Duodenal mucosa (tissue), 2 donors: ENCODE data around the gene GINS1.

Experiments used
- H3K27ac ChIP-seq: one replicate; pipeline ENCODE4 v1.7.0; 2013; ENCODE audit warnings: low read depth, low read length
- H3K27me3 ChIP-seq, 2 donors: one replicate each; pipeline ENCODE4 v1.7.0; 2013; ENCODE audit warnings: low read length in 2 of 2, control low read depth in 1 of 2; ENCODE audit not compliant: insufficient read depth in 2 of 2, control insufficient read depth in 1 of 2
- H3K36me3 ChIP-seq, 2 donors: one replicate each; pipeline ENCODE4 v1.7.0; 2013; ENCODE audit warnings: low read length in 2 of 2, control low read depth in 1 of 2; ENCODE audit not compliant: insufficient read depth in 2 of 2, control insufficient read depth in 1 of 2
- H3K4me1 ChIP-seq, 2 donors: one replicate each; pipeline ENCODE4 v1.7.0; 2013; ENCODE audit warnings: low read length in 2 of 2, control low read depth in 1 of 2; ENCODE audit not compliant: insufficient read depth in 2 of 2, control insufficient read depth in 1 of 2
- H3K4me3 ChIP-seq, 2 donors: one replicate each; pipeline ENCODE4 v1.7.0; 2013; ENCODE audit warnings: low read length in 2 of 2, low read depth in 1 of 2
- H3K9ac ChIP-seq, 2 donors: one replicate each; pipeline ENCODE4 v1.7.0; 2013; ENCODE audit warnings: low read length in 2 of 2, low read depth in 1 of 2
- H3K9me3 ChIP-seq, 2 donors: one replicate each; pipeline ENCODE4 v1.7.0; 2013; ENCODE audit warnings: low read length in 2 of 2, control low read depth in 1 of 2; ENCODE audit not compliant: control insufficient read depth in 1 of 2

GINS1 gene

DNA sequence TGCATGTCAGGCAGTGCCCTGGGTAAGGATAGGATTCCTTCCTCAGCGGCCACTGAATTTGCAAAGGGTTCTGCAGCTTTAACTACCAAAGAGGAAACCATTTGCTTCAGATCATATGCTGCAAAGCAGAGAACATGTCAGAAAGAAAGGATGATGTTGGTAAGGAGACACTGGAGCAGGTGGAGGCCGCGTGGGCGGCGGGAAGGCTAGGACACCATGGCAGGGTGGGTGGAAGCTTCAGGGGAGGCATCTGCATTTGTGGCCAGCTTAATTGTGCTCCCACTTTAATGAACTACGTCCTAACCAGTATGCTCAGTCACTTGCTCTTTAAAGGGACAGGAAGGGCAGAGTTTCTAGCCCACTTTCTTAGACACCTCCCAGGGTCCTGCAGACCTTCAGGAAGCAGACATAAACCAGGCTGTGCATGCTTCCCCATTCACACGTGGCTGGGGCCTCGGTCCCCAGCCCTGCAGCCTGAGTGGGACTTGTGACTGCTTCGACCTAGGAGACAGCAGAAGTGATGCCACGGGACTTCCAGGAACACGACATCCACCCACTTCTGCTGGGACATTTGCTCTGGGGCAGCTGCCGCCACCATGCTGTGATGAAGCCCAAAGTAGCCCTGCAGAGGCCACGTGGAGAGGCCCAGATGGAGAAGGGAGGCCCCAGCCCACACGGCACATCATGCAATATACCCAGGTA, 76.1 kb downstream of the GINS1 start:
- no peak overlapping the region for H3K27ac ChIP-seq
- no peaks in the 10 kb centered on the region for H3K27me3 ChIP-seq
- H3K4me1 ChIP-seq = no peaks in the 10 kb centered on the region
- H3K9ac ChIP-seq = no peak overlapping the region
- H3K9me3 ChIP-seq = no peaks in the 10 kb centered on the region
- no peak overlapping the region for H3K4me3 ChIP-seq
- H3K36me3 ChIP-seq = peaks cover 0 to 11% of the 10 kb centered on the region in 2 donors

DNA sequence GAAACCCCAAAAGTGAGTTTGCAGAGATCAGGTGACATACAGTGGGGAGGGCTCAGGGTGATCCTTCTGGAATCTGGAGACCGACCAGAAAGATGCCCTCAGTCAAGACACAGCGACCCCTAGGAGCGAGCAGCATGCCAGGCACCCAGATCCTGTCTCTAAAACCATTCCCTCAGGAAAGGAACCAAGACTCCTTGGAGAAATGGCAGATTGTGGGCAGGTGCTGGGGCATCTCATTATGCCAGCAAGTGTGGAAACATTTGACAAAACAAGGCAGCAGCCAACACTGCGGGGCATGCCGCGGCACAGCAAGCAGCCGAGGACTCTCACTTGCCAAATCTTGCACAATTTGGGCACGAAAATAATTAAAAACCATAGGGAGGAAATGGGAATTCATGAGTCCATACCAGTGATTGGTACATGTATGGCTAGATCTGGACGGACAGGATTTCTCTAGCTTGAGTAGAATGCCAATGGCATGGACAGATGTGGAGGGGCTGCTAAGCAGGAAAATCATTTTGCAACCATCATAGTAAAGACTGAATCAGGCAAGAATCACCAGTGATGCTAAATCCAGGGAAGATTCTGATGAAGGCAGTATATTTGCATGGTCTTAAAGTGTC, 76.9 kb downstream of the GINS1 start:
- Histone ChIP-seq H3K9ac (no peak overlapping the region), H3K4me1 (no peaks in the 10 kb centered on the region), H3K27ac (no peak overlapping the region), H3K4me3 (no peak overlapping the region), H3K27me3 (no peaks in the 10 kb centered on the region), H3K9me3 (no peaks in the 10 kb centered on the region), H3K36me3 (peaks cover 0 to 15% of the 10 kb centered on the region in 2 donors)

DNA sequence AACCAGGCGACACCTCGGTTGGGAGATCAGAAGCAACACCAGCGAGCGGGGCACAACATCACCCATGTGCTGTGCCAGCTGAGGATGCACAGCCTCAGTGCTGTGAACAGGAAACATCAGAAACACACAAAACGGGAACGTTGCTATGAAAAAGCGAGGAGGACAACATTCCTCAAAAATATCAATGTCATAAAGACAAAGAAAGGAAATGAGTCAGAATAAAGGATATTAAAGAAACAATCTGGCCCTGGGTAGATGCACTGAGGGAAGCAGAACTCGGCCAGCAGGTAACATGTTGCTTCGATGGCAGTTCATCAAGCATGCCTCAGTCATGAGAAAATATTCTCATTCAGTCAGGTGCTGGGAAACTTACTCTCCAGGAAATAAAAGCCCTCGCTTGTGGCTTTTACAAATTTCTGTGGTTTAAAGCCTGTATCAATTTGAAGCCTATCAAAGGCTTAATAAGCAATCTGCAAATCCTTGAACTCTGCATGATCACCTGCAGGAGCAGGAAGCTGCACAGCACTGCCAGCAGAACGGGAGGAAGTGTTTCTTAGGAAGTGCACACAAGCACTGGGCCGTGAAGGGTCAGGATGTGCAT, 77.5 kb downstream of the GINS1 start:
- Histone ChIP-seq H3K4me1 (no peaks in the 10 kb centered on the region), H3K9me3 (no peaks in the 10 kb centered on the region), H3K27me3 (no peaks in the 10 kb centered on the region), H3K27ac (no peak overlapping the region), H3K36me3 (peaks cover 0 to 12% of the 10 kb centered on the region in 2 donors), H3K4me3 (no peak overlapping the region), H3K9ac (no peak overlapping the region)

DNA sequence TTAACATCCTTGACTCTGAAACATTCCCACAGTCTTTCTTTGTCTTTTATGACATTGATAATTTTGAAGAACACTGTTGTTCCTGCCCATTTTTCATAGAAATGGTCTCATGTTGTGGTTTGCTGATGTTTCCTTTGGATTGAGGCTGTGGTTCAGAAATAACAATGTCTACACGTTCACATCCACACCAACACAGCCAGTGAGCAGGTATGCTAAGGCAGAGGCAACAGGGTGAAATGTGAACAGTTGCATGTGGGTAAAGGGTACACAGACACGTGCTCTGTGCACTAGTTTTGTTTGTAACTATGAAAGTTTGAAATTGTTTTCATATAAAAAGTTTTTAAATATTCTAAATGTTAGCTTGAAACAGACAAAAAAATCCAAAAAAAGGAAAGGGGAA, 78.4 kb downstream of the GINS1 start:
- no peaks in the 10 kb centered on the region for H3K4me1 ChIP-seq
- H3K36me3 ChIP-seq = peaks cover 0 to 12% of the 10 kb centered on the region in 2 donors
- no peaks in the 10 kb centered on the region for H3K27me3 ChIP-seq
- H3K27ac ChIP-seq = no peak overlapping the region
- H3K4me3 ChIP-seq = no peak overlapping the region
- no peak overlapping the region for H3K9ac ChIP-seq
- no peaks in the 10 kb centered on the region for H3K9me3 ChIP-seq

DNA sequence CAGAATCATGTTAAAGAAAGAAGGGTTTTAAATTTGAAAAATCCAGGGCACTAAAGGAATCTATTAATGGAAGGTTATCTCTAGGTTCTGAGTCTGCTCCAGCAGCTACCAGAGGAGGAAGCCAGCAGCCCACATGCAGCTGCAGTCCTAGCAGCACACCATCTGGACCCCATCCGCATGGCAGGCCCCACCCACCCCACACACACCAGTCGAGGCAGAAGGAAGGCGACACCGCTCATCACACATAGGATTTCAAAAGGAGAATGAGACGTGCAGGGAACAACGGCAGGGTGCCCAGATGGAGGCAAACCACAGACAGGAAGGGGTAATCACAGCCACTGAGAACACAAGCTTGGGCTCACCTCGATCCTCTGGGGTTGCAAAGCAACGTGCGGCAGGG, 78.9 kb downstream of the GINS1 start:
- no peak overlapping the region for H3K27ac ChIP-seq

DNA sequence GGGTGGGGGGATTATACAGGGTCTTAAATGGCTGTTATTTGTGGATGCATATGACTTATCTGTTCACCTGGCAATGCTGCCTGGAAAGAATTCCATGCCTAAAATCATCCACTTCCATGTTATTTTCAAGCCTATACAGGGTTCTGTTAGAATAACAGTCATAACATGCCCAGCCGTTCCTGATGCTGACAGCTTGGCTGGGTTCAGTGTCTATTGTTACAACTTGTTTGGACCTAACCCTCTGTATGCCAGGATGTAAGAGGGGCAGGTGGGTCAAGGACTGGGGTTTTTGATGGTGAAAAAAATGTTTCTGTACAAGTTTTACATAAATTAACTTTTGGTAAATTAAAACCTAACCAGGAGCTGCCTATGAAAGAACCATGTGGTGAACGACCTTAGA, 79.8 kb downstream of the GINS1 start:
- peaks cover 0 to 6% of the 10 kb centered on the region in 2 donors for H3K36me3 ChIP-seq
- H3K9ac ChIP-seq = no peak overlapping the region
- no peaks in the 10 kb centered on the region for H3K27me3 ChIP-seq
- H3K4me1 ChIP-seq = no peaks in the 10 kb centered on the region
- no peaks in the 10 kb centered on the region for H3K9me3 ChIP-seq
- no peak overlapping the region for H3K27ac ChIP-seq
- no peak overlapping the region for H3K4me3 ChIP-seq

More for the DNA sequence above, 78.9 kb downstream of the GINS1 start:
- H3K9me3 ChIP-seq = no peaks in the 10 kb centered on the region
- H3K4me1 ChIP-seq = no peaks in the 10 kb centered on the region
- no peaks in the 10 kb centered on the region for H3K27me3 ChIP-seq
- H3K4me3 ChIP-seq = no peak overlapping the region
- H3K36me3 ChIP-seq = peaks cover 0 to 9% of the 10 kb centered on the region in 2 donors
- H3K9ac ChIP-seq = no peak overlapping the region

DNA sequence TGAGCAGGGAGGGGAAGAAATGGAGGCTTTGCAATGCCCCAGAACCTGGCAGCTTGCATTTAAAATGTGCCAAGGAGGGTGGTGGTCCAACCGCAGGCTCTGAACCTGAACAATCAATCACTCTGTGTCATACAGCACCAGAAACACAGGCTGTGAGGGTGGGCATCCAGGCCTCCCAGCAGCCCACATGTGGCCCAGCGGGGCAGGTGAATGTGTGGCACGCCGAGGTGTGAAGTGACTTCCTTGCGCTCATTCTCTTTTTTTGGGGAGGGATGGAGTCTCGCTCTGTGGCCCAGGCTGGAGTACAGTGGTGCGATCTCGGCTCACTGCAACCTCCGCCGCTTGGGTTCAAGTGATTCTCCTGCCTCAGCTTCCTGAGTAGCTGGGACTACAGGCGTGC, 80.5 kb downstream of the GINS1 start:
- H3K9ac ChIP-seq = no peak overlapping the region
- peaks cover 0 to 6% of the 10 kb centered on the region in 2 donors for H3K36me3 ChIP-seq
- H3K4me3 ChIP-seq = no peak overlapping the region
- no peaks in the 10 kb centered on the region for H3K27me3 ChIP-seq
- no peaks in the 10 kb centered on the region for H3K4me1 ChIP-seq
- H3K27ac ChIP-seq = no peak overlapping the region
- no peaks in the 10 kb centered on the region for H3K9me3 ChIP-seq

DNA sequence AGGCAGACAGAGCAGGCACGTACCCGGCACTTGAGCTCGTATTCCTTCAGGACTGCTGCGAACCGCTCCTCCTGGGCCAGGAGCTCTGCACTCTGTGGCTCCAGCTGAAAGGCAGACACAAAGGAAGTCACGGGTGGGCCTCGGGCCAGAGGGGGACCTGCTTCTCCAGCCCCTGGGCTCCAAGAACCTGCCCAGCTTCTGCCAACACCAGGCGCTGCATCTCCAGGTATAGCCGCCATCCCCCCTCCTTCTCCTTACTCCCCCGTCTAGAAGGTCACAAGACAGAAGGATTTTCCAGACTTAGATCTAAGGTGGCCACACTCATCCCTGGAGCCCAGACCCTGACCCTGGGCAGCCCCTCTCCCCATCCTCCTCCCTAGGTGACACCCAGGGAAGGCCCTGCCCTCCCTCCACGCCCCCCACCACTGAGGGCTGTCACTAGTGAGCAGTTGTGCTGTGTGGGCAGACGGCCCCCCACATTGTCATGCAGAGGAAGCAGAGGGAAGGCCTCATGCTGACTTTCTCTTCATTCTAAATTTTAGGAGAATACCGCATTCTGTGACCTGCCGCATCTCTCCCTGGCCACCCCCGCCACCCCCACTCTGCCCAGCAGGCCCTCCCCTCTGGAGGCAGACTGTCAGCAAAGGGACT, 81.9 kb downstream of the GINS1 start:
- H3K36me3 ChIP-seq = peaks cover 0 to 6% of the 10 kb centered on the region in 2 donors
- no peaks in the 10 kb centered on the region for H3K4me1 ChIP-seq
- H3K27me3 ChIP-seq = no peaks in the 10 kb centered on the region
- no peak overlapping the region for H3K27ac ChIP-seq
- no peak overlapping the region for H3K4me3 ChIP-seq
- H3K9ac ChIP-seq = no peak overlapping the region
- no peaks in the 10 kb centered on the region for H3K9me3 ChIP-seq

DNA sequence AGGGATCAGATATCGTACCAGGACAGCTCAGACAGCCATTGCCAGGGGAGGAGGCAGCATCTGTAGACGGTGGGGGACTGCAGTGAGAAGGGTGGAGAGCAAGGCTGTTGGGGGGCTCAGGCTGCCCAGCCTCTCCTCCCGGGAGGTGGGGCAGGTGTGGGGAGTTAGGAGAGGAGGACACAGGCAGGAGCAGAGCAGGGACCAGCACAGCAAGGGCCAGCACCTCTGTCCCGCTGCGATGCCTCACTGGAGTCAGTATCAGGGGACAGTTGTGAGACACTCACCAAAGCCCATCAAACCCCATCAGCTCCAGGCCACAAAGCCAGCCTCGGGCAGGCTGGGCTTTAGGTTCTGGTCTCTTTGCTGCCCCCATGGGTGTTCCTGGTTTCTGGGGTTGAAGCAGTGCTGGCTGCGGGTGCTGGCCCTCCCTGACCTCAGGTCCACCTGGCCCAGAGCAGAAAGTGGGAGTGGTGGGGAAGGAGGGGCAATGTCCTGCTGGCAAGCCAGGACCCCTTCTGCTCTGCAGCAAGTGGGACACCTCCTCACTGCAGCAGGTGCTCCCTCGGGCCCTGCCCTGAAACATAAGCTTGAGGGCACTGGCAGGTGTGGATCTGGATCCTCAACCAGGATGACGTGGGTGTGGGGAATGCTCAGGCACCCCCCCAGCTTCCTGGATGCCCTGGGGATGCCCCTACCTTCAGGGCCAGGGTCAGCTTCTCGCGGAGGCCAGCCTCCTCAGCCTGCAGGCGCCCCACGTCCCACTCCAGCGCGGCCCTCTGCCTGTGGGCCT, 83.4 kb downstream of the GINS1 start:
- no peak overlapping the region for H3K9ac ChIP-seq
- H3K4me1 ChIP-seq = no peaks in the 10 kb centered on the region
- H3K27me3 ChIP-seq = no peaks in the 10 kb centered on the region
- peaks cover 0 to 6% of the 10 kb centered on the region in 2 donors for H3K36me3 ChIP-seq
- H3K4me3 ChIP-seq = no peak overlapping the region
- no peak overlapping the region for H3K27ac ChIP-seq
- H3K9me3 ChIP-seq = no peaks in the 10 kb centered on the region
